IPS-NIHi7 (cell line): ENCODE measurements around the gene FAM117B.
"Not testable (repeated sequence)": the region's sequence is repeated elsewhere in the genome, so short reads cannot be mapped to it uniquely, and the experiment has no call there.

Source experiments
- DNase-seq: peaks from one replicate; pipeline ENCODE4 v3.0.0; 2012; ENCODE audit warnings: mixed read lengths; ENCODE audit errors: extremely low spot score

FAM117B gene

DNA sequence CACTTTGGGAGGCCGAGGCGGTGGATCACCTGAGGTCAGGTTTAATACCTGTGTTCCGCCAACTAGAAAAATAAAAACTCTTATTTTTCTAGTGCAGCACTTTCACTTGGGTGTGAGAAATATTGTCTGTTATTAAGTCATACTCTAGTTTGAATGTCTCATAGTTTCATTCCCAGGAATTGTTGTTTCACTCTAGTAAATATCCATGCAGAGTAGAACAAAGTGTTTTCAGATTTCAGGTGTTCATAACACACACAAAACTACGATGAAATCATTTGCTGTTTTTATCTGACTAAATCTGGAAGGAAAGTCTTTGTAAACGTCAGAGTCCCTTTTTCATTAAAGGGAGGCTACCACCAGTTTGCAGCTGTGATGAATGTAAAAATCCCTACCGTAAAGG, 4.0 kb downstream of the FAM117B start:
- no peak for DNase-seq

- DNase-seq: no peak
Observed at GRCh38 chr2:202639231-202639630, 4.5 kb downstream of the FAM117B start.

- no peak for DNase-seq
Observed at GRCh38 chr2:202642567-202642966, 7.8 kb downstream of the FAM117B start.

DNA sequence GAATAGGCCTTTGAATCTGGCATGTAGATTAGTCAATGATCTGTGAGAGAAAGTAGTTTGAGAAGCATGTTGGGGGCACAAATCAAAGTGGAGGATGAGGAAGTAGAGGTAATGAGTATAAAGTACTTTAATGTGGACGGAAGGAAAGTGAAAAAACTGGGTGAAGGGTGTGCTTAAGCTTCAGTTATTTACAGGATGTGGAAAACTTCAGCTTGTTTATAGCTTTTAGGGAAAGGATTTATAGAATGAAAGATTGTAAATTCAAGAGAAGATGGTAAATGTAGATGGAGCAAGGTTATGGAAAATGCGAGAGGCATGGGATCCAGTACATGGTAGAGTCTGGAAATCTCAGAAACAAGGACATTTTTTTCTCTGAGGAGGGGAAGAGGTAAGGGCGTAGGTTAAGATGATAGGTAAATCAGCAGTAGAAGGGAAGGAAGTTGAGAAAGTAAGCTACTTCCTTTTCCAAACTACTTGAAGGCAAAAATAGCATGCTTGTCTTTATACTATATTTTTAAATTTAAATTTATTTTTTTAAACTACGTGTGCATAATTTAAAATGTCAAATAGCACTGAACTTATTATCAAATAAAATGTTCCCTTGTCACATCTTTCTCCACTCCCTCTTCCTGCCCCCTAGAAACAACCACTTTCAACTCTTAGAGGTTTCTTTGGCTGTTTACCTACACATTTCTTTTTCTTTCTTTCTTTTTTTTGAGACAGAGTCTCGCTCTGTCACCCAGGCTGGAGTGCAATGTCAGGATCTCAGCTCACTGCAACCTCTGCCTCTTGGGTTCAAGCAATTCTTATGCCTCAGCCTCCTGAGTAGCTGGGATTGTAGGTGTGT, 8.5 kb downstream of the FAM117B start:
- DNase-seq: no peak

- DNase-seq: no peak
Observed at GRCh38 chr2:202652119-202652518, 17.4 kb downstream of the FAM117B start.

GRCh38 chr2:202653890-202654289, 19.1 kb downstream of the FAM117B start:
- no peak for DNase-seq

GRCh38 chr2:202657876-202658275, 23.1 kb downstream of the FAM117B start:
- DNase-seq: no peak

DNA sequence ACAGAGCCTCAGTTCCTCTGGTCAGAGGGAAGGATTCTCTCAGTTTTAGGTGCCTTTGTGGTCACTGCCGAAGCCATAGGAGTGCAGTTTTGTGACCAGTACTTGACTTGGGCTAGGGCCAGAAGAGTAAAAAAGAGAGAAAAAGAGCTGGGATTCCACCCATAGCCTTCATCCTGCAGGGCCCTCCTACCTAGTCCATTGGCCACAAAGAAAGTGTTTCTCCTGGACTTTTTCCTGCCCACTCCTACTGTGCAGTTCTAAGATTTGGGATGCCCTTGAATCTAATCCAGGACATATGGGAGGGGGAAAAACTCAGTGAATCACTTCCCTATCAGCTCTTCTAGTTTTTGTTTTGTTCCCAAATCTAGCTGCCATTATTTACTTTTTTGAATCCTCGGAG, 26.0 kb downstream of the FAM117B start:
- no peak for DNase-seq

- no peak for DNase-seq
Observed at GRCh38 chr2:202669841-202670240, 35.1 kb downstream of the FAM117B start.

DNA sequence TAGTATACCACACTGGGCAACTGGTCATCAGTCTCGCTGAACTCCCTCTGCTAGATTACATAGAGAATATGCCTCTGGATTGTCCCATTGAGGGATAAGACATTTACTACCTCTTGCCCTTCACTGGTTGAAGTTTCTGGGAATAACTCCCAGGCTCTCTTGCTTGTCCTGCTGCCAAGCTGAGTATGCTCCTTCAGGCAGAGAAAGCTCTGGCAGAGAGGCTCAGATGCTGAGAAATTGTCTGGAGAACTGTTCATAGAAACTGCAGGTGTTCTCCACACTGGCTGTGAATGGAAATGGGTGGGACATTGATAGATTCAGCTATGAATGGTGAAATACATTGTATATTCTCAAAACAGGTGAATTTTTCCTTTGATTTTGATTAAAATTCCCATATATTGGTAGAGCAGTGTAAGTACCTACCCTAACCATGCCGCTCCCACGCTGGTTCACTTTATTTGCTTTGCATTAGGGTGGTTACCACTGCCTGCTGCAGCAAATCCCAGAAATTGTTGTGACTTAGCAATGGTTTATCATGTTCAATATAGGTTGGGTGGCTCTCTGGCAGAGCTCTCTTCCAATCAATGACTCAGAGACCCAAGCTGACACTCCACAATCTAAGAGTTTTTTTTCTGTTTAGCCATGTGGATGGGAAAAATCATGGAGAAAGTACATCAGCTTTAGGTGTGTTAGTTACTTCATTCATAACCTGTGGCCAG, 36.7 kb downstream of the FAM117B start:
- DNase-seq: no peak

GRCh38 chr2:202675097-202675496, 40.3 kb downstream of the FAM117B start:
- not testable (repeated sequence) for DNase-seq

DNA sequence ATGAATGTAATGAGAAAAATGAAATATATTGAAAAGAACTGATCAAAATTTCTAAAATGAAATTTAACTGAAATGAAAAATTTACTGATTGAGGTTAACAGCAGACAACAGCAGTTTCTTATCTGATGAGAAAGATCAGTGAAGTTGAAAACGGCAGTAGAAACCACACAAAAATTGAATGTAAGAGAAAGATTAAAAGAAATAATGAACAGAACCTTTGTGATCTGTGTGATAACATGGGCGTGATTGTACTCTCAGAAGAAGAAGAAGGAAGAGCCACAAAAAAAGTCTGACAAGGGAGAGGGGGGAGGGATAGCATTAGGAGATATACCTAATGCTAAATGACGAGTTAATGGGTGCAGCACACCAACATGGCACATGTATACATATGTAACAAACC, 45.2 kb downstream of the FAM117B start:
- DNase-seq: no peak

DNA sequence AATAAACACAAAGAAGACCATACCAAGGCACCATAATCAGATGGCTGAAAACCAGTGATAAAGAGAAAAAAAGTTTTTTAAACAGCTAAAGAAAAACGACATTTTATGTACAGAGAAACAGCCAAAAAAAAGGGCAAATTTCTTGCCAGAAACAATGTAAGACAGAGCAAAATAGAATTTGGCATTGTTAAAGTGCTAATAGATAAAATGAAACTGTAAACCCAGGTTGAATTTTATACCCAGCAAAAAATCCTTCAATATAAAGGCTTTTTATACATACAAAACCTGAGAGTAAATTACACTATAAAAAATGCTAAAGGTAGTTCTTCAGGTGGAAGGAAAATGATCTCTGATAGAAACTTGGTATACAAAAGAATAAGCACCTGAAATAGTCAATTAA, 45.7 kb downstream of the FAM117B start:
- no peak for DNase-seq

GRCh38 chr2:202681688-202682205, 47.0 kb downstream of the FAM117B start:
- no peak for DNase-seq

DNA sequence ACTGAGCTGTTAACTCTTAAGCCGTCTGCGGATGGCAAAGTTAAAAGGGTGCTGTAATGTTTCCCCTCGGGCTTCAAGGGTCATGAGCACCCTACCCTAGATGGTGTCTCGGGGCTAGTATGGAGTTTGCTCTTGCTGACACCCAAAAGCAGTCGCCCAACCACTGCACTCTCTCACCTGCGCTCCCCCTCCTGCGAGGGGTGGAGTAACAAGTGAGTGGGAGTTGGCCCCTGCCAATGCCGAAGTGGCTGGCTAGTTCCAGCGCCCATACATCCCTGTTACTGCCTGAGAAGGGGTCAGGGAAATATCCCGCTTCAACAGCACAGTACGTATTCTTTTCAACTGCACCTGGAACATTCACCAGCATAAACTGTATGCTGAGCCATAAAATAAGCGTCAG, 47.5 kb downstream of the FAM117B start:
- peak; percentile 31 for DNase-seq

GRCh38 chr2:202687276-202687675, 52.5 kb downstream of the FAM117B start:
- no peak for DNase-seq

DNA sequence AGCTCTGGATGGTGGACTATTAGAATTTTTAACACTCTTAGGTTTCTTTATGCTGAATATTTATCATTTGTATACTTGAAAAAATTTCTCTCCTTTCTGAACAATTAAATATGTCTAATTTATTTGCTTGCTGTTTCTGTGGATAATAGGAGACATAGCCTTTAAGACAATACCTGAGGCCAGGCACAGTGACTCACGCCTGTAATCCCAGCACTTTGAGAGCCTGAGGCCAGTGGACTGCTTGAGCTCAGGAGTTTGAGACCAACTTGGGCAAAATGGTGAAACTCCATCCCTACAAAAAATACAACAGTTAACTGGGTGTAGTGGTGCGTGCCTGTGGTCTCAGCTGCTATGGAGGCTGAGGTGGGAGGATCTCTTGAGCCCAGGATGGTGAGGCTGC, 54.7 kb downstream of the FAM117B start:
- no peak for DNase-seq

DNA sequence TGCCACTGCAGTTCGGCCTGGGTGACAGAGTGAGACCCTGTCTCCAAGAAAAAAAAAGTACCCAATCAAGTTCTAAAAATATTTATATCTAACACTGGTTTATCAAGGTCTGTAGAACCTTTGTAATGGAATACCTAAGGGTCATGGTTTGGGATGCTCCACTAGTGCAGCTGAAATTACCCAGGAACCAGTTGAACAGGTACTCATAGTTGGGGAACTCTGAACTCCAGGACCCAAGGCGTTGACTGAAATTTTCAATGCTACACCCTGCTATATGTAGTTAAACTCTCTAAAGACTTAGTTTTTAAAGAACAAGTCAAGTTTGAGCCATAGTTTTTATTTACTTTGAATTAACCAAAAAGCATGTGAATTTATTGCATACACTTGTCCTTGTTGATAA, 55.1 kb downstream of the FAM117B start:
- no peak for DNase-seq

GRCh38 chr2:202690321-202690900, 55.6 kb downstream of the FAM117B start:
- no peak for DNase-seq

- DNase-seq: no peak
Observed at GRCh38 chr2:202693503-202693902, 58.7 kb downstream of the FAM117B start.

GRCh38 chr2:202695166-202695565, 60.4 kb downstream of the FAM117B start:
- no peak for DNase-seq

GRCh38 chr2:202700075-202700901, 65.5 kb downstream of the FAM117B start:
- no peak for DNase-seq
